Duodenal mucosa (tissue), 2 donors: ENCODE data around the gene METTL21A.

Experiments used
- H3K27ac ChIP-seq: one replicate; pipeline ENCODE4 v1.7.0; 2013; ENCODE audit warnings: low read depth, low read length
- H3K27me3 ChIP-seq, 2 donors: one replicate each; pipeline ENCODE4 v1.7.0; 2013; ENCODE audit warnings: low read length in 2 of 2, control low read depth in 1 of 2; ENCODE audit not compliant: insufficient read depth in 2 of 2, control insufficient read depth in 1 of 2
- H3K36me3 ChIP-seq, 2 donors: one replicate each; pipeline ENCODE4 v1.7.0; 2013; ENCODE audit warnings: low read length in 2 of 2, control low read depth in 1 of 2; ENCODE audit not compliant: insufficient read depth in 2 of 2, control insufficient read depth in 1 of 2
- H3K4me1 ChIP-seq, 2 donors: one replicate each; pipeline ENCODE4 v1.7.0; 2013; ENCODE audit warnings: low read length in 2 of 2, control low read depth in 1 of 2; ENCODE audit not compliant: insufficient read depth in 2 of 2, control insufficient read depth in 1 of 2
- H3K4me3 ChIP-seq, 2 donors: one replicate each; pipeline ENCODE4 v1.7.0; 2013; ENCODE audit warnings: low read length in 2 of 2, low read depth in 1 of 2
- H3K9ac ChIP-seq, 2 donors: one replicate each; pipeline ENCODE4 v1.7.0; 2013; ENCODE audit warnings: low read length in 2 of 2, low read depth in 1 of 2
- H3K9me3 ChIP-seq, 2 donors: one replicate each; pipeline ENCODE4 v1.7.0; 2013; ENCODE audit warnings: low read length in 2 of 2, control low read depth in 1 of 2; ENCODE audit not compliant: control insufficient read depth in 1 of 2

METTL21A gene

DNA sequence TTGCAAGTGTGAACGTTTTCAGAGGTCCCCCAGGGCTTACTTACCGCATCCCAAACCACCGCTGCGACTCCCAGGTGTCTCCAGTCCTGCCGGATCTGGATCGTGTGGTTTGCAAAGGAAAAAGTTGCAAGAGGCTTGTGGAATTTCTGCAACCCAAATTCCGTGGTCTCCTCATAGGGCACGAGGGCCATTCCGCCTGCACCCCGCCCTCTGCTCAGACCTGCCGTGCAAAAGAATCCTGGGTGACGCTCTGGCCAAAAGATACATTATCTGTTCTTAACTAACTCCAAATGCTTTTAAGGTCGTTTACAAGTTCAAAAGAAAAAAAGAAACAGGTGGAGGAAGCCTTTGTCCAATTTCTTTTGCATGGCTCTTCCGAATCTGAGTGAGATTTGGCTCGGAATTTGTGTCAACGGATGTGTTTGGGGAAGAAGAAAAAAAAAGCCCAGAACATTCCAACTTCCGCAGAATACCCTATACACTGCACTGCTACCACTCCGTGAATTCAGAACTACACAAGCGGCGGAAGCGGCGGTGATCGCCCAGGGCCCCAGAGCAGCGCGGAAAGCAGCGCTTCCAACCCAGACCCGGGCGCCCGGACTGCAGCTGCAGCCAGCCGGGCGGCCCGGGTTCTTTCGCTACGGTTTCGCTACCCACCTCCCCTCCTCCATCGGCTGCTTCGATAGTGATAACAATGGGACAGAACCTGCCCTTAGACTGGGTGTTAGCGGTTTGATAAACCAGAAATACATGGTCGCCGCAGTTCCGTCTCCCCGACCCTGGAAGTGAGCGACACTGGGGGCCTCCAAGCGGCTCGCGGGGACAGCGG lies 795 bp downstream of the METTL21A start:
- peaks cover 0 to 15% of the 10 kb centered on the region in 2 donors for H3K36me3 ChIP-seq
- H3K4me3 ChIP-seq: peak overlapping the region; percentile 95 to 97
- no peaks in the 10 kb centered on the region for H3K27me3 ChIP-seq
- peaks cover 11 to 18% of the 10 kb centered on the region in 2 donors for H3K4me1 ChIP-seq
- no peaks in the 10 kb centered on the region for H3K9me3 ChIP-seq
- H3K9ac ChIP-seq: peak overlapping the region; percentile 85 to 99
- H3K27ac ChIP-seq: peak overlapping the region; percentile 93

DNA sequence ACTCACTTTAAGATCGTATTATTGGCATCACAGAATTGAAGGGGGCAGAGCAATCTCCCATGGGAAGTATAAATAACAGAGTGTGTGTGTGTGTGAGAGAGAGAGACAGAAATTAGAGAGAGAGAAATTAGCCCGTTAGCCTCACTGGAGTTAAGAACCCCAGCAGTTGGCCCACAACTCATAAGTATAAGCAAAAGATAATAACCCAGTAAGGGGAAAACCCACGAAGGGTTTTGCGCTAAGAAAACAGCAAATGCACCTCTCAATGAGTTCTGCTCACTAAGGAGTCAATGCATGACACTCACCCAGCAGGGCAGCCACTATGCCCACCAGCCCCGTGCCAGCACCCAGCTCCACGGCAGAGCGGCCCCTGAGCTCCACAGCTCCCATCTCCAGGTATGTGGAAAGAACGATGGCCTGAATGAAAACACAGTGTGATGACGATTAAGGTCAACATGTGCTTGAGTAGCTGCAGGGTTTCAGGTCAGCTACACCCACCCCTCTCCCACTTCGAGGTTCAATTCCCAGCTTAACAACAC lies 3.6 kb downstream of the METTL21A start:
- Histone ChIP-seq H3K27ac (no peak overlapping the region), H3K9me3 (no peaks in the 10 kb centered on the region), H3K27me3 (no peaks in the 10 kb centered on the region), H3K4me3 (no peak overlapping the region), H3K36me3 (peaks cover 3 to 24% of the 10 kb centered on the region in 2 donors), H3K9ac (no peak overlapping the region), H3K4me1 (peaks cover 11 to 22% of the 10 kb centered on the region in 2 donors)

DNA sequence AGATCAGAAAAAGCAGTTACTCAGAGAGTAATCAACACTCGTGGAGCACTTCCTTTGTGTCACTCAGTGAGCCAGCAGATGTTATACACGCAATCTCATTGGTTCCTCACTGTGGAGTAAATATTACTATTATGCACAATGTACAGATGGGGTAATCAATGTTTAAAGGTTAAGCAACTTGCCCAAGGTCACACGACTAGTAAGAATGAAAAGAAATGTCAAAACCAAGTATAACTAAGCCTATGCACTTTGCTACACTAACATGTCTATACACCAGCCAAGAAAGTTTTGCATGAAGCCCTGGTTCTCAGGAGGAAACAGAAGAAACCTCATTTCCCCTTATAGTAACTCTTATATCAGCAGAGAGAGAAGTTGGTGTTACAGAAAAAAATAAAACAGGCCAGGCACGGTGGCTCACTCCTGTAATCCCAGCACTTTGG lies 5.4 kb downstream of the METTL21A start:
- H3K4me1 ChIP-seq: peaks cover 11 to 22% of the 10 kb centered on the region in 2 donors
- no peaks in the 10 kb centered on the region for H3K9me3 ChIP-seq
- H3K36me3 ChIP-seq: peaks cover 3 to 27% of the 10 kb centered on the region in 2 donors
- no peaks in the 10 kb centered on the region for H3K27me3 ChIP-seq
- H3K9ac ChIP-seq: no peak overlapping the region
- H3K4me3 ChIP-seq: no peak overlapping the region
- no peak overlapping the region for H3K27ac ChIP-seq

DNA sequence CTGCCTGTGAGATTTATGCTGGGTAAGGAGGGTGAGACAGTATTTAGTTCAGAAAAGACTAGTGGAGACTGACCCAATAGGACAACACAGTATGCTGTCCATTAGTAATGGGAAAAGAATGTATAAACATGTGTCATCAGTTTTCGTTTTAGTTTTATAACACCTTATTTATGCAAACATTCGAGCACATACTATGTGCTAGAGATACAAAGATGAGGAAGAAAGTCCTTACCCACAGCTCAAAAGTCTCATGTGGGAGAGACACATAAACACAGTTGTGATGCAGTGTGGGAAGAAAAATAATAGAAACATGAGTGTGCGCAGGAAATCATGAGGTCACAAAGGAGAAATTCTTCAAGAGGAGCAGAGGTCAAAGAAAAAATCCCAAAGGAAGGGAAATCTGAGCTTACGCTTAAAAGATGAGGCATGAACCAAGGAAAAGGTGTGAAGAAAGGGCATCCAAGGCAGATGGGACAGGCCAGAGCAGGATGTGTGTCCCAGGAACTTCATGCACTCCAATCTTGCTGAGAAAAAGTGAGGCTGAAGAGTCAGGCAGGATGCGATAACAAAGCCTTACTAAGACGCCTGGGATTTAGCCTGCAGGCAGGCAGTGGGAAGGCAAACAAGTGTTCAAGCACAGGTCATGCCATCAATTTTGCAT lies 8.1 kb downstream of the METTL21A start:
- Histone ChIP-seq H3K36me3 (peaks cover 3 to 27% of the 10 kb centered on the region in 2 donors), H3K9me3 (no peaks in the 10 kb centered on the region), H3K27me3 (no peaks in the 10 kb centered on the region), H3K4me1 (peaks cover 0 to 4% of the 10 kb centered on the region in 2 donors), H3K9ac (no peak overlapping the region), H3K4me3 (no peak overlapping the region), H3K27ac (no peak overlapping the region)

DNA sequence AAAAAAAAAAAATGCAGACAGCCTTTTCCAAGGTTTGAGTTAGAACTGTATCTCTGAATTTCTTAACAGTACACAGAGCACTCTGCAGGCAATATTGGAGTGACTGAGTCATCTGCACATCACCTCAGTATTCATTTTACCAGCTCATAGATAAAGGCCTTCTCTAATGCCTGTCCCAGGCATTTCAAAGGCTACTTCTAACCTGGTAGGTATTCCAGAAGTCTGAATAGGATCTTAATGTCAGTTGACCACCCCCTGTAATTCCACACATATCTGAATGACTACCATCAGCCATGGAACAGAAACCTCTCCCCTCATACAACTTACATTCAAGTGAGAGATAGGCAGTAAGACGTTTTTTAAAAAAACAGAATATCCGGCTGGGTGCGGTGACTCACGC lies 9.0 kb downstream of the METTL21A start:
- H3K36me3 ChIP-seq: peaks cover 3 to 20% of the 10 kb centered on the region in 2 donors
- H3K9me3 ChIP-seq: no peaks in the 10 kb centered on the region
- H3K27me3 ChIP-seq: no peaks in the 10 kb centered on the region
- no peak overlapping the region for H3K4me3 ChIP-seq
- H3K4me1 ChIP-seq: peaks cover 0 to 3% of the 10 kb centered on the region in 2 donors
- H3K9ac ChIP-seq: no peak overlapping the region
- H3K27ac ChIP-seq: no peak overlapping the region

DNA sequence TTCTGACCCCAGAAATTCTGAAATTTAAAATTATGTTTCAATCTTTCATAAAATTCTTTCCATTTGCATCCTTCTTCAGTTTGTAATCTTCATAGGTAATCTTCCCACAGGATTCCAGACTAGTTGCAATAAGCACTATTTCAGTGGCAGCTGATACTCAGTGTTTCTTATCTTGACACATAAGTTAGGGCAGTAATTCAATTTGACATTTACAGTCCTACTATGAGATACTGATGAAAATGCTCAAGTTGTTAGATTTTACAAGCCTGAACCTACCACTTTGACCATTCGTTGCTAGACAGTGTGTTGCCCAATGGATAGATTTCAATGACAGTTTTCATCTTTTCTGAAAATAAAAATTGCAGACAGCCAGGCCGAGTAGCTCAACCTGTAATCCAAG lies 10.4 kb downstream of the METTL21A start:
- H3K9me3 ChIP-seq: no peaks in the 10 kb centered on the region
- no peak overlapping the region for H3K9ac ChIP-seq
- H3K27ac ChIP-seq: no peak overlapping the region
- H3K27me3 ChIP-seq: no peaks in the 10 kb centered on the region
- H3K4me1 ChIP-seq: peaks cover 0 to 3% of the 10 kb centered on the region in 2 donors
- H3K36me3 ChIP-seq: peaks cover 3 to 12% of the 10 kb centered on the region in 2 donors
- no peak overlapping the region for H3K4me3 ChIP-seq

DNA sequence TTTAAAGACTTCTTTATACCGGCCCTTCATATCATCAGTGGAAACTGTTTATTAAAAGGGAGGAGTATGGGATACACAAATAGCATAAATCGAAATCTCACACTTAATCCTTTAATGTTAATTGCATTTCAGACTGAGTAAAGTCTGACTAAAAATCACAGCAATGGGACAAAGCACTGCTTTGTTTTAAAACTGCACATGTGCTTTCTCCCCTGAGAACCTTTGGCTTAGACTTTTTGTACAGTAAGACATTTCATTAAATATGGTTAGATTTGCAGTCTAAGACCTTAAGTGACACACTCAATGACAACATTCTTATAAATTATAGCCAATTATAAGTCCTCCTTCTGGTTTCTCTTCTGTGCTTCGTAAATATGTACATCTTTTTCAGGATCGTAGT lies 12.5 kb downstream of the METTL21A start:
- no peak overlapping the region for H3K4me3 ChIP-seq
- H3K4me1 ChIP-seq: peaks cover 0 to 3% of the 10 kb centered on the region in 2 donors
- peaks cover 0 to 7% of the 10 kb centered on the region in 2 donors for H3K36me3 ChIP-seq
- H3K27me3 ChIP-seq: no peaks in the 10 kb centered on the region
- H3K9me3 ChIP-seq: no peaks in the 10 kb centered on the region
- no peak overlapping the region for H3K9ac ChIP-seq
- H3K27ac ChIP-seq: no peak overlapping the region

DNA sequence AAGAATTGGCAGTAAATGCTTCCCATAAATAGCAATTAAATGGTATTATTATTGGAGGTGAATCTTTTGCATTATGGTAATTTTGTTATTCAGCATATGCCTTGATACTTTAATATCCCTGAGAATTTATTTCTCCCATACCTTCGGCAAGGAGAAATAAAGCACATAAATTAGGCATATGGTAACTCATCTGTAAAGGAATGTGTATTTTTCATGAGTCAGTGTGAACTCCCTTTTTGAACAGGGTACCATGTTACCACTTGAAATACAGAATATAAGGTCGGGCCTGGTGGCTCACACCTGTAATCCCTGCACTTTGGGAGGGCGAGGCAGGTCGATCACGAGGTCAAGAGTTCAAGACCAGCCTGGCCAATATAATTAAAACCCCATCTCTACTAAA lies 18.4 kb downstream of the METTL21A start:
- H3K4me1 ChIP-seq: no peaks in the 10 kb centered on the region
- H3K9me3 ChIP-seq: no peaks in the 10 kb centered on the region
- no peaks in the 10 kb centered on the region for H3K27me3 ChIP-seq
- H3K36me3 ChIP-seq: no peaks in the 10 kb centered on the region
- H3K27ac ChIP-seq: no peak overlapping the region
- no peak overlapping the region for H3K9ac ChIP-seq
- no peak overlapping the region for H3K4me3 ChIP-seq

DNA sequence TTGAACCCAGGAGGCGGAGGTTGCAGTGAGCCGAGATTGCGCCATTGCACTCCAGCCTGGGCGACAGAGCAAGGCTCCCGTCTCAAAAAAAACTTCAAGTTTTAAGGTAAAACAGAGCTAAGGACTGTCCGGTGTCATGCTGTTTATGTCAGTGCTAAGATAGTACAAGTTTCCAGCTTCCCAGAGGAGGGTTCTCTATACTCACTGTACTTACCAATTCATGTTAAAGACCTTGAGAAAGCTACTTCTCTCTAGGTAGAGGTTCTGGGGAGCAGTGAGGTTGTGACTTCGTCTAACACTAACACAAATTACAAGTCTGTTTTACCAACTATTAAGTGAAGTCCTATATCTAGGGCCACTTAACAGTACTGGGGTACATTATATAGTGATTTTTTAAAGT lies 18.8 kb downstream of the METTL21A start:
- Histone ChIP-seq H3K9me3 (no peaks in the 10 kb centered on the region), H3K4me3 (no peak overlapping the region), H3K27ac (no peak overlapping the region), H3K9ac (no peak overlapping the region), H3K4me1 (no peaks in the 10 kb centered on the region), H3K27me3 (no peaks in the 10 kb centered on the region), H3K36me3 (no peaks in the 10 kb centered on the region)

DNA sequence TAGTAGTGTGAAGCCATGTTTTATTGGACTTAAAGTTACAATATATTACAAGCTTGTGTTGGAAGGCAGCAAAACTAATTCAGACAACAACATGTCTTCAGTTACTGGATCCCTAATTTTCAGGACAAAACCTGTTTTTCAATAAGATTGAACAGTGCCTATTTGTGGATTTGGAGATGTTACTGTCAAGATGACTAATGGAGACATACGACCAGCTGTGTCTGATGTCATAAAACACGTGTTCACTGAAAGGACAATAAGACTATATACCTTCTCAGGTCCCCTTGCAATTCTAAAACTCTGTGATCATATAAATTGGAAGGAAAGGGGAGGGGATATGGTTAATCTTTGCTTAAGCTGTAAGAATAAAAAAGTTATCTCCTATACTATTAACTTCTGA lies 21.7 kb downstream of the METTL21A start:
- H3K9me3 ChIP-seq: no peaks in the 10 kb centered on the region
- H3K9ac ChIP-seq: no peak overlapping the region
- H3K27ac ChIP-seq: no peak overlapping the region
- no peaks in the 10 kb centered on the region for H3K36me3 ChIP-seq
- H3K4me3 ChIP-seq: no peak overlapping the region
- no peaks in the 10 kb centered on the region for H3K4me1 ChIP-seq
- H3K27me3 ChIP-seq: no peaks in the 10 kb centered on the region
